OCI-LY3 (cell line): ENCODE data around the gene CUX1.
"Not testable (repeated sequence)": the region's sequence is repeated elsewhere in the genome, so short reads cannot be mapped to it uniquely, and the experiment has no call there.

Source experiments
- H2AFZ ChIP-seq: fragments of 200-600, 300-600 bp; shearing (Covaris generic); 2 replicates; pipeline ENCODE4 v1.6.0; 2014; ENCODE audit warnings: antibody characterized with exemption, low read depth, low read length
- H3K27ac ChIP-seq: fragments of 200-600, 300-600 bp; sonication (generic); 2 replicates; pipeline ENCODE4 v1.5.1; 2014; ENCODE audit warnings: mild to moderate bottlenecking, low read length, moderate library complexity, mixed read lengths
- H3K27me3 ChIP-seq: fragments of 200-600, 300-600 bp; sonication (generic); 2 replicates; pipeline ENCODE4 v1.6.1; 2014; ENCODE audit warnings: low read depth, low read length, mixed read lengths
- H3K36me3 ChIP-seq: fragments of 200-600, 300-600 bp; sonication (generic); replicated peaks from 2 replicates; pipeline ENCODE3; 2014; ENCODE audit warnings: low read depth, low read length, mixed read lengths
- H3K4me1 ChIP-seq: fragments of 300-600, 200-600 bp; sonication (generic); 2 replicates; pipeline ENCODE4 v1.6.1; 2014; ENCODE audit warnings: low read length, mixed read lengths
- H3K4me2 ChIP-seq: fragments of 200-600, 300-600 bp; sonication (generic); 2 replicates; pipeline ENCODE4 v1.6.1; 2014; ENCODE audit warnings: low read length, mixed read lengths
- H3K4me3 ChIP-seq: fragments of 300-600, 200-600 bp; sonication (generic); 2 replicates; pipeline ENCODE4 v1.5.1; 2014; ENCODE audit warnings: antibody characterized with exemption, mild to moderate bottlenecking, low read length, moderate library complexity
- H3K79me2 ChIP-seq: fragments of 300-600, 200-600 bp; shearing (Covaris generic); 2 replicates; pipeline ENCODE4 v1.6.1; 2014; ENCODE audit warnings: mild to moderate bottlenecking, low read length, mixed read lengths
- H3K9ac ChIP-seq: fragments of 300-600, 200-600 bp; shearing (Covaris generic); 2 replicates; pipeline ENCODE4 v1.6.0; 2014; ENCODE audit warnings: mild to moderate bottlenecking, low read length, moderate library complexity
- H3K9me3 ChIP-seq: fragments of 200-600, 300-600 bp; shearing (Covaris generic); 2 replicates; pipeline ENCODE4 v1.6.1; 2014; ENCODE audit warnings: low read length, mixed read lengths; ENCODE audit not compliant: insufficient read depth
- H4K20me1 ChIP-seq: fragments of 200-600, 300-600 bp; sonication (generic); 2 replicates; pipeline ENCODE4 v1.6.1; 2016; ENCODE audit warnings: low read length, mixed read lengths; ENCODE audit not compliant: insufficient read depth
- CTCF ChIP-seq: fragments of 200-600, 300-600 bp; sonication (generic); IDR thresholded peaks from 2 replicates; pipeline ENCODE4 v1.5.1; 2014; ENCODE audit warnings: antibody characterized with exemption, low read length, low read depth
- EZH2phosphoT487 ChIP-seq: fragments of 200-600 bp; shearing (Covaris generic); IDR thresholded peaks from 2 replicates; pipeline ENCODE4 v1.6.1; 2018; ENCODE audit warnings: antibody characterized with exemption, mixed run types, low read depth

The CUX1 gene

DNA sequence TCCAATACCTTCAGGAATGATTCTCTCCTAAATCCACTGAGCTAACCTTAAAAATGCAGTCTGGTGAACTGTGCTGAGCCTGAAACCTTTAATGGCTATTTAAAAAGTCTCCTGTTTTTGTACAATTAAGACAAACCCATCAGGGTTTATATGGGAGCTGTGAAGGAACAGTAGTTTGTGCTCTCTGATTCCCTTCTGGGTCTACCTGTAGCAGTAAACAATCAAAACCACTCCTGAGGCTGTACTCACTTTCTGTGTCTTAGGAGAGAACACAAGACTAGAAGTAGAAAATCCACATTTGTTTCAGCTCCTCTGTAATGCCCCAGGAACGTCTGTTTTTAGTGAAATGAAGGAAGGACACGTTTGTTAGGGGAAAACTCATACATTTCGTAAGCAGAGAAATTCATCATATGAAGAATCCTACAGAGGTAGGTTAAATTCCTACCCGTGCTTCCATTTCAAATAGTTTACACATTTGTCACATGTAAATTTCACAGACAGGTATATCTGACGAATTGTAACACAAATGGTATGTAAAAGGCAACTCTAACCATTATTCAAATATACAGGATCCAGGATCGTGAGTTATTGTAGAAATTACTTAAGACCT, 2.6 kb downstream of the CUX1 start:
- H3K27ac ChIP-seq = no peak overlapping the region
- no peaks in the 10 kb centered on the region for H3K9me3 ChIP-seq
- H3K79me2 ChIP-seq = peaks cover 84% of the 10 kb centered on the region
- no peaks in the 10 kb centered on the region for H3K27me3 ChIP-seq
- peaks cover 12% of the 10 kb centered on the region for H3K36me3 ChIP-seq
- H3K4me2 ChIP-seq = no peak overlapping the region
- H3K4me3 ChIP-seq = no peak overlapping the region
- TF ChIP-seq CTCF (no peak), EZH2phosphoT487 (no peak)
- peaks cover 67% of the 10 kb centered on the region for H4K20me1 ChIP-seq
- no peak overlapping the region for H3K9ac ChIP-seq
- H3K4me1 ChIP-seq = peaks cover 6% of the 10 kb centered on the region
- H2AFZ ChIP-seq = no peak overlapping the region

DNA sequence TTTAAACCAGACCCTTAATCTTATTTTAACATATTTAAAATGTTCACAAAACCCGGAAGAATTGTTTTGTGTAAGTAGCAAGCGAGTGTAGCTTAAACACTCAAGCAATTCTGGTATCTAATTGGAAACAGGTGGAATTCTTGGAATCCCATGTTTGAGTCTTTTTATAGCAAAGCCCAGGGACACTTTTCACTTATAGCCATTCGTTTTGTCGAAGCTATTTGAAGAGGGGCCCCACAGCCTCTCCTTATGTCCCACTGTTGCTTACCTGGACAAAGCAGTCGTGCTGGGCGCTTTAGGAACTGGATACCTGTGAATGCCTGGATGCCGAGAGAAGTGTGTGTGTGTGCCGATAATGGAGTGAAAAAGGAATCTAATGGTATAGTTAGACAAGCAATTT, 3.3 kb downstream of the CUX1 start:
- Histone ChIP-seq H3K4me3 (no peak overlapping the region), H2AFZ (no peak overlapping the region), H3K4me1 (peaks cover 6% of the 10 kb centered on the region), H4K20me1 (peaks cover 73% of the 10 kb centered on the region), H3K4me2 (no peak overlapping the region), H3K27me3 (no peaks in the 10 kb centered on the region), H3K79me2 (peaks cover 91% of the 10 kb centered on the region), H3K27ac (no peak overlapping the region), H3K9ac (no peak overlapping the region), H3K9me3 (no peaks in the 10 kb centered on the region), H3K36me3 (peaks cover 12% of the 10 kb centered on the region)
- TF ChIP-seq EZH2phosphoT487 = no peak
- TF ChIP-seq CTCF = no peak

- H3K79me2 ChIP-seq = peaks cover 96% of the 10 kb centered on the region
- peaks cover 12% of the 10 kb centered on the region for H3K36me3 ChIP-seq
- H3K9ac ChIP-seq, H3K27me3 ChIP-seq, H3K4me3 ChIP-seq, H3K4me2 ChIP-seq, H3K4me1 ChIP-seq, H3K9me3 ChIP-seq, H3K27ac ChIP-seq, H2AFZ ChIP-seq: not testable (repeated sequence)
- H4K20me1 ChIP-seq = peaks cover 90% of the 10 kb centered on the region
Observed at GRCh38 chr7:101822632-101823031, 5.2 kb downstream of the CUX1 start.

GRCh38 chr7:101823096-101823495, 5.7 kb downstream of the CUX1 start:
- peaks cover under 1% of the 10 kb centered on the region for H3K4me1 ChIP-seq
- no peak overlapping the region for H3K27ac ChIP-seq
- peaks cover 12% of the 10 kb centered on the region for H3K36me3 ChIP-seq
- no peaks in the 10 kb centered on the region for H3K27me3 ChIP-seq
- TF ChIP-seq EZH2phosphoT487 = no peak
- TF ChIP-seq CTCF = no peak
- peaks cover 90% of the 10 kb centered on the region for H4K20me1 ChIP-seq
- H3K9ac ChIP-seq = no peak overlapping the region
- no peak overlapping the region for H2AFZ ChIP-seq
- H3K9me3 ChIP-seq = no peaks in the 10 kb centered on the region
- no peak overlapping the region for H3K4me3 ChIP-seq
- peaks cover 96% of the 10 kb centered on the region for H3K79me2 ChIP-seq
- no peak overlapping the region for H3K4me2 ChIP-seq

GRCh38 chr7:101823596-101823995, 6.2 kb downstream of the CUX1 start:
- H3K36me3 ChIP-seq = peaks cover 11% of the 10 kb centered on the region
- no peaks in the 10 kb centered on the region for H3K27me3 ChIP-seq
- H4K20me1 ChIP-seq = peaks cover 90% of the 10 kb centered on the region
- H3K79me2 ChIP-seq = peaks cover 96% of the 10 kb centered on the region
- no peak overlapping the region for H2AFZ ChIP-seq
- no peak for TF ChIP-seq EZH2phosphoT487
- TF ChIP-seq CTCF = no peak
- no peak overlapping the region for H3K4me3 ChIP-seq
- H3K9ac ChIP-seq = no peak overlapping the region
- H3K9me3 ChIP-seq = no peaks in the 10 kb centered on the region
- H3K4me1 ChIP-seq = no peaks in the 10 kb centered on the region
- H3K27ac ChIP-seq = no peak overlapping the region
- no peak overlapping the region for H3K4me2 ChIP-seq
